Islet of Langerhans (tissue), 1 donor: Measurements from ENCODE around the gene RASSF8.
"Not testable (repeated sequence)": the region's sequence is repeated elsewhere in the genome, so short reads cannot be mapped to it uniquely, and the experiment has no call there.

Experiments used
- FAIRE-seq: peaks from one replicate; lab custom pipeline; 2011; peaks lifted over from hg19 to GRCh38; lab: Jason Lieb, UNC

The RASSF8 gene

DNA sequence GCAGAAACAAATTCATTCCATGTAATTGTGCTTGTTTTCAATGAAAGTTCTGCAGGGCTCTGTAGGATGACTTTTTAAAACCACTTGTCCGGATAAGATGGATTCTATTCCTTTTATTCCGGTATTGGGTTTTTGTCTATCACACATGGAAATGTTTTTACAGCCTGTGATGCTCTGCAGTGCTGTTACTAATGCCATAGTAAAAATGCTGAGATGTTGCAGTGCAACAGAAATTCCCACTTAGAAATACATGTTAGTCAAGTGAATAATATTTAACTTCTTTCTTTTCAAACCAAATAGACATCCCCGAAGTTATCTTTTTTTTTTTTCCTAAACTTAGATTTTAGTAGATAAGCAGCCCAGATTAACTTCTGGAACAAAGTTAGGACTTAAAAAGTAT is 71.9 kb downstream of the RASSF8 start:
- FAIRE-seq = peak; percentile 56

DNA sequence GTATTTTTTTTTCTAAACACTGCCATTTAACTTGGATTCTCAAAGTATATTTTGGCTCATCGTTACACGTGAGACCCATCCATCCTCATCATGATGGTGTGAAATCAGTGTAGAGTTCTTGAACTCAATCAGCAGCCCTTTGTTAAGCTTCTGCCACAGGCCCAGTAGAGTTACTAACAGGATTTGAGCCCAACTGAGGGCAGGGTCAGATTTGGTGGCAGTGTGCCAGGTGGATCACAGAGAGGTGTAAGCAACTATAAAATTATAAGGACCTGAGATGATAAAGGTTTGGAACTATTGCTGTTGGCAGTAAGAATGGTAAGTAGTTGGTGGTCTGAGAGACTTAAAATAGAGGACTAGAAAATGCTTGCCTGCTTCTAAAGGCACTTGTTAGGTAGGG is 72.8 kb downstream of the RASSF8 start:
- no peak for FAIRE-seq

DNA sequence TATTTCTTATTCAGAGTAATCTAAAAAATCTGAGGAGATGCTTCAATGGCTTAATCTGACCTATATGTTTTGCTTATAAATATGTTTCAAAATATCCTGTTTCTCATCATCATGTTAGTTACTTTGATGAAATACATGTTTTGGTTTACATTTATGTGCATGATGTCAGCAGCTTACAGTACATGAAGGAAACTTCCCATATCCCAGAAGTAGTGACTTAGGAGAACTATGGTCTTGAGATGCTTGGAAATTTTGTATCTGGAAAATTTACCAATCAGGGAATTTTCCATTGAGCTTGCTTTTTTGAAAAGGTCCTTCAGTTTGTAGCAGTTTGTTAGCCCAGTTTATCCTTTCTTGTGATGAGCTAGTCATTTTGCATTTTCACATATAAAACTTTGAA is 73.3 kb downstream of the RASSF8 start:
- FAIRE-seq = no peak

DNA sequence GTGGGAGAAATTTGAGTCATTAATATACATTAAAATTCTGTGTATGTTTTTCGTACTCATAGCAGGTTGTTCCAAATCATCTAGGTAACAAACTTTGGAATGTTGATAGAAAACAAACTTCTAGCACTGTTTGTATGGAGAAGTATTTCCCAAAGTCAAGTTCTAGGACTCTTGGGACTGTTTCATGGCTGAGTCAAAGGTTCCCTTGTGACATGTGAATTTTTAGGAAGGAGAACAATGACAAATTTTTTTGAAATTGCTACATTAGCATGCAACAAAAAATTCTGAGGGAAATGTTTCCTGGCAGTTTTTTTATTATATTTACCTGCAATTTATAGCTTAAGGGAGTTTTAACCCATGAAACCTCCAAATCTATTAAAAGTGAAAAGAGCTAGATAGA is 73.8 kb downstream of the RASSF8 start:
- FAIRE-seq = peak; percentile 43

DNA sequence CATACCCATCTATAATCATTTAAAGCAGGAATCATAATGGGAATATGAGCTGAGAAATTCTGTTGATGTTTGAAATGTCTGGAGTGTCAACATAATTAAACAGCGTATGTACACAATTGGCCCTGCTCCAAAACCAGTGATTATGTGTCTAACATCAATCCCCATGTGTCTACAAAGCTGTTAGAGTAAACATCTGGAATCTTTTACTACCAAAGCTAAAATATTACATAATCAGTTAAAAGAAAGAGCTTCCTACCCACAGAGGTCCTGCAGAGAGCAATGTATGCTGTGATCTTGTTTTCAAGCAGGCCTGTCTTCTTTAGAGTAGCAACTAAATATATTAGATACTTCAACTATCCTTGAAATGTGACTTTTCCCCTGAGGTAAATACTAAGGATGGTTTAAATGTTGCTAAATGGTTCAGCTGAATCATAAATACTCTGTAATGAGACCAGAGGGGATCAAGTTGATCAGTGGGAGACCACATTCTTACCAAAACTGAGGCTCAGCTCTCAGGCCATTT is 74.3 kb downstream of the RASSF8 start:
- FAIRE-seq = no peak

DNA sequence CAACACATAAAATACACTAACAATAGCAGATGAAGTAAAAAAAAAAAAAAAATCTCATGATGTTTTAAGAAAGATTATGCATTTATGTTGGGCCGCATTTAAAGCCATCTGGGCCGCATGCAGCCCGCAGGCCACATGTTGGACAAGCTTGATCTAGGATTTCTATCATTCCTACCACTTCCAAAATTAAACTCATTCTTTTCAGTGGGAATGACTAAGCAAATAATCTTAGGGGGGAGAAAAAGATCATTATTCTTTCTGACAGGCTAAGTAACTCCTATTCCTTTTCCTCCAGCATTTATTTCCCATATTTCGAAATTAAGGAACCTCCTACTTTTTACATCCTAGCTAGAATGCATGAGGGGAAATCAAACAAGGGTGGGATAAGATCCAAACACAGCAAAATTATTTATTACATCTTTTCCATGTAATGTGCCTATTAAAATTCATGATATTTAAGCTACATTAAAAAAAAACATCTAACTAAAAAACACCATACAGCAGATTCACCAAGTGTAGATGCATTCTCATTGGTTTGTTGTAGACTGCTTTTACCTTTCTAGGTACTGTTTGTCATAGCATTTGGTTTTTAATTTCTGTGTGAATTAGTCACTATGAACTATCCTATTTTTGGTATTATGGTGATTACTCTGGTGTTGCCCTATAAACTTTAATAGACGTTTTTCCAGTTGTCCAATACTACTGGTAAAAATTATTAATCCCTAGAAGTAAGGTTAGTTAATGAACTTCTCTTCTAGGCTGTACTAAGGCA is 76.1 kb downstream of the RASSF8 start:
- peak; percentile 53 for FAIRE-seq

DNA sequence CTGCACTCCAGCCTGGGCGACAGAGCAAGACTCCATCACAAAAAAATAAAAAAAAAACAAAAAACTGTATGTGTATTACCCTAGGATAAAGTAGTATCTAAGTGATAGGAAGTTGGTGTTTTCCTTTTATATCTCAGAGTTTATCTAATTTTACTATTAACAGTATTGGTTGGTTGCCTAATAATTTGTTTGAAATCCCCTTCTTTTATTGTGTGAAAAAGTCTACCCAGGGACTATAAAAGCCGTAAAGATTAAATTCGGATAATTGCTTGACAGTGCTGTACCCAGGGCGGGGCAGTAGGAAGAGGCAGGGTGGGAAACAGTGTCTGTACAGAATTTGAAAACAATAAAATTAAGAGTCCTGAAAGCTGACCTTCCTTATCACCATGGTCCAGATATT is 78.4 kb downstream of the RASSF8 start:
- FAIRE-seq = no peak

DNA sequence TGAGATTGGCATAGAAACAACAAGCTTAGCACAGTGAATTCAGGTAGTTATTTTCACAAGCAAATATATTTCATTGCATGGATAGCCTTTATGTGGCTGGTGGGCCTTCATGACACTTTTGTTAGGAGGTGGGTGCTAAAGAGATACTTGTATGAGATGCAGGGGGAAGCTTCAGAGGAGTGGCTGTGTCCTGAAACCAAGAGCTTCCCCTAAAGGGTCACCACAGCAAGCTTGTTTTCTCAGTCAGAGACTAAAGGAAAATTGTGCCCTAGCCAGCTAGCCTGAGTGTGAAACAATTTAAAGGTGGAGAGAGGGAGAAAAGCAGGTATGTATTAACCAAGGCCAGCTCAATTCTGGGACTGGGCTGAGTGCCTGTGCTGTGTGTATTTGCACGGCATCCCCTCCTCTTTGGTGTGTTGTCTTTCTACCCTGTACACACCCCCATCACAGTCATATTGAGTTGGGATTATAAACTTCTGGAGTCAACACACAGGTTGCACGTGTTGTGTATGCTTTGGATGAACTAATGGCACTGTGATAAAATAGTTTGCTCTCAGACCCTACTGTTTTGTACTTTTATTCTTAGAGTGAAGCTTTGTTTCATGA is 79.2 kb downstream of the RASSF8 start:
- no peak for FAIRE-seq

DNA sequence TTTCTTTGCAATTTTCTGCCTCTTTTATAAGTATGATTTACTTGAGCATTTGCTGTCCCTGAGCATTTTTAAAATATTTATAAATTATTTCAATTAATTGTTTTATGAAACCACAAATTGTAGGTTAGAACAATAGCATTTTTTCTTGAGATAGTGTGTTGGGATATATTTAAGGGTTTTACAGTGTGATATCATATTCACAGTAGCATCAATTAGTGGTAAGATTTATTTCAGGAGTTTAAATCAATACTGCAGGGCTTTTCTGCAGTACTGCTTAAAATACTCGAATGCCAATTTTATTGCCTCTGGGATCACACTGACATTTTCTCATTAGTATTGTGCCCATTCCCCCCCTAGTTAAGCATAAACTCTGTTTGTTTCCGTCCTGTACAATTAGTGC is 84.2 kb downstream of the RASSF8 start:
- no peak for FAIRE-seq

DNA sequence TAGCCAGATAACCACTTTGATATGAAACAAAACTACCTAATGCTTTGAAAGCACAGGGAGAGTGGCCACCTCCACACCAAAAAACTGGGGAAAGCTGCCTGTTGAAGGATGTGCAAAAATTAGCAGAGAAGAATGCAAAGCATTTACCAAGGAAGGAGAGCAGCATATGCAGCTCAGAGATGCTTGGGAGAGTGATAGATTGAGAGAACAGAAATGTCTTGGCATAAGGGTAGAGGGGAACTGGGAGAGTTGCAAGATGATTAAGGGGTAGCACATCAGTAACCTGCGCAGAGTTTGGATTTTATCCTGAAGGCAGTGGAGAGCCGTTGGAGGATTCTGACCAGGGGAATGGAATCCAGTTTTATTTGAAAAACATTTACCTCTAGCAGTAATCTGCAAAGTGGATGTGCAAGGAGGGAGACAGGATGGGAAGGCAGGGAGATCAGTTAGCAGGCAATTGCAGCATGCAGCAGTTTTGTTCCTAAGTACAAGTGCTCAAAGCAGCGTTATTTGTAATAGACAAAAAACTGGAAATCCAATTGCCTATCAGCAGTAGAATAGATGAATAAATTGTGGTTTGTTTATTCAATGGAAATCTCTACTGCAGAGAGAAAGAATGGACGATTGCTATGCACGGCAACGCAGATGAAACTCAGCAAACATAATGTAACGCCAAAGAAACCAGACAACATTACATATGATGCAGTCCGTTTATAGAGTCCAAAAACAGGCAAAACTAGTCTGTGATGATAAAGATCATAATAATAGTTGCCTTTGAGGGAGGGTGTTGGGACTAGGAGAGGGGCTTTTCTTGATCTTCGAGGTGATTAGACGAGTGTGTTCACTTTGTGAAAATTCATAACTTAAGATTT is 84.9 kb downstream of the RASSF8 start:
- no peak for FAIRE-seq

DNA sequence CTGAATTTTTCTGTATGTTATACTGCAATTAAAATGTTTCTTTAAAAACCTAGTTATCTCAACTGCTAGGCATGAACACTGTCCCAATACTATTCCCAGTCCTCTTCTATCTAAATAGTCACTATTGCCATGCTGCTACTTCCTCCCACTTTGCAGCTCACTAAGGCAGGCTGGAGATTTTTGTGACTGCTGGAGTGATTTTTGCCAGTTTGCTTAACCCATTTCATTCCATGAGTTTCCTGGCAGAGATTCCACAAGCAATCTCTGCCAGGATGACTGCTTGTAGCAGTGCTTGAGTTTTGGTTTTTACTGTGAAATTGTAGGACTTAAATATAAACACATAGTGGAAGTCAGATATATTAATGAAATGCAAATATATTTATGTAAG is 85.5 kb downstream of the RASSF8 start:
- FAIRE-seq = peak; percentile 5

DNA sequence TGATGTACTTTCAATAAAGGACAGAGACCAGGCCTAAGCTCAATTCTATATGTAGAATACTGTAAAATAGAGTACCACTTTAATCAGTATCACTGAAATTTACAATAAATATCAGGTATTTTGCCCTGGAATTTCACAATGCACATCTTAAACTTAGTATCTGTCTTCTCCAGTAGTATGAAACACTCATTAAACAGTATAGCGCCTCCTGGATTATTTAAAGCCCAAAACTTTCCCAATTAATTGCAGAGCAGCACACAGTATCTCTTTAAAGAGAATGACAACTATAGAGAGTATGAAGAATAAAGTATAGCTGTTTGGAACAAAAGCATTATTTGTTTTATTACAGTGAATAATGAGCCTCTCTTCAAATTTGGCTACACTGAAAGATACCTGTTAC is 86.1 kb downstream of the RASSF8 start:
- FAIRE-seq = no peak

DNA sequence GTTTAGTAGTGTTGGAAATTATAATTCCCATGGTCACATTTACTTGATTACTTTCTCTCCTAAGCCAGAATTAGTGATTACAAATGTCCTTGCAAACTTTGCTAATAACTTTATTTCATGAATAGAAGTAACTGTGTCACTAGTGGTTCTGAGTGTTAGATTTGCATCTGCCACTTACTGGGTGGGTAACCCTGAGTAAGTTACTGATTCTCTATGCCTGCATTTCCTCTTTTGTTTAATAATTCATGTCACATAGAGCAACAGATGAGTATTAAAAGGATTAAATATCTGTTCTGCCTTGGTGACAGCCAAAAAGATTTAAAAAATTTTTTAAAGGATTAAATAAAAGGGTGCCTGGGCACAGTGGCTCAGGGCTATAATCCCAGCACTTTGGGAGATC is 87.7 kb downstream of the RASSF8 start:
- no peak for FAIRE-seq

DNA sequence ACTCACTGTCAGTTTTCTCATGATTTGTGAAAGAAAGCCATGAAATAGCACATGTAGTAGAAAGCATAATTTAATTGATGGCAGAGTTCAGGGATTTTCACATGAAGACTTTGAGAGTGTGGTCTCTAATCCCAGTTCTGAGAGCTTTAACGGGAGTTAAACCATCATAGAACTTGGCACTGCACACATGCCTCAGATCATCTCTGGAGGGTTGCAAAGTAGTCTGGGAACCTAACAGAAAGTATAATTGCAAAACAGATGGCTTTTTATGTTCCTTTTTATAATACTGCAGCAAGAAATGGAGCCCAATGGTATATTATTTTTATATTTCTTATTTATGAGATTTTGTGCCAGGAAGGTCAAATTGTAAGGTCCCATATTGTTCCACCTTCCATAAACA is 88.4 kb downstream of the RASSF8 start:
- FAIRE-seq = no peak

DNA sequence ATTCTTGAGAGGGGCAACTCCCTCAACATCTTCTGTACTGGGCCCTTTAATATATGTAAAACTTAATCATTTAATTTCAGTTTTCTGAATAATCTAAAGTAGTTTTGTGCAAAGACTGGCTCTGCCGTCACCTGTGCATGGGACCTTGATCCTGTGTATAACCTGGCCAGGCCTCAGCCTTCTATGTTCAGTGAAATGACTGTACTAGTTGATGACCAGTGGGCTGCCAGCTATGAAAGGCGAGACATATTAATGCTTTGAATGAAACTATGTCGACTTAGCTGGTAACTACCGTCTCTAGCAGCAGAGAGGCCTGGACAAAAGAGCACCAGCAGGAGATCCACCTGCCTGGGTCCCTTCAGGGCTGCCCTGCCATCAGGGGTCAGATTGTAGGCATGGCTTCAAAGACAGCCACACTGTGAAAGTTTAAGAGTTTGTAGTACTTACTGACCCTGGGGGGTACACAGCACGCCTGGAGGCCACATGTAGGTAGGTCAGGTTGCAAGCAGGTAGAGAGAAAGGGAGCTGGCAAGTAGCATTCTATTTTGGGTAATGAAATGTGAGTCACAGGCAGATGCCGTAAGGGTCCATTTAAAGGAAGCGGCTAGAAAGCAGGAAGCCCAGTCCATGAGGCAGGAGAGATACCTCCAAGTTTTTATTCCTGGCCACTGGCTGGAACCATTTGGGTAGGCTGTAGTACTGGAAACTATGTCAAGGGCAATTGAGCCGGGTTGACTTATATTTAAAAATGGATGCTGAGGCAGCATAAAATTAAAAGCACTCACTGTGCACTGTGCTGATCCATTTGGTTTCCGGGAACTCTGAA is 89.1 kb downstream of the RASSF8 start:
- FAIRE-seq = no peak

DNA sequence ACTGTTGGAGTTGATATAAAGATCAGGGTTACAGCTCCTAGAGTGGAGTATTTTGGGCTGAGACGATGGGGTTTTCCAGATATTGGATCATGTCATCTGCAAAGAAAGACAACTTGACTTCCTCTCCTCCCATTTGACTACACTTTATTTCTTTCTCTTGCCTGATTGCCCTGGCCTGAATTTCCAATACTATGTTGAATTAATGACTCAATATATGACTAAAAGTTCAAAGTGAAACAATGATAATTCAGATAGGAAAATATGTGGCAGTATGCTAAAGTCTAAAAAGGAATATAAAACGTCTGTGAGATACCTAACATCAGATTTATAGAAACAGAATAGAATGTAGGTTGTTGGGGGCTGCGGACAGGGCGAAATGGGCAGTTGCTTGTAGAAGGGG is 94.2 kb downstream of the RASSF8 start:
- no peak for FAIRE-seq

DNA sequence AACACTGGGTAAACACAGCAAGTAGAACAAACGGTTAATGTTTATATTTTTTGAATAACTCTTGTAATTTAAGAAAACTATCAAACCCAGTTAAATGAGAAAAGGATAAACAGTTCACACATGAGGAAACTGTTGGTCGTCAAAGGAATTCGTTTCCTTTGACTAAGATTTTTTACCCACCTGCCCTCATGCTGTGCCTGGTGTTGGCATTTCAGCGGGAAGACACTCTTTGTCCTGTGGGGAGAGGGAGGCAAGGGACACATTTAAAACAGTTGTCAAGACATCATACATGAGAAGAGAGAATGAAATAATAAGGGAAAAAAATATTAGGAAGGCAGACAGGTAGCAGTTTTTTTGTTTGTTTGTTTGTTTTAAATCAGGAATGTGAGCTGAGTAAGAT is 95.9 kb downstream of the RASSF8 start:
- no peak for FAIRE-seq

DNA sequence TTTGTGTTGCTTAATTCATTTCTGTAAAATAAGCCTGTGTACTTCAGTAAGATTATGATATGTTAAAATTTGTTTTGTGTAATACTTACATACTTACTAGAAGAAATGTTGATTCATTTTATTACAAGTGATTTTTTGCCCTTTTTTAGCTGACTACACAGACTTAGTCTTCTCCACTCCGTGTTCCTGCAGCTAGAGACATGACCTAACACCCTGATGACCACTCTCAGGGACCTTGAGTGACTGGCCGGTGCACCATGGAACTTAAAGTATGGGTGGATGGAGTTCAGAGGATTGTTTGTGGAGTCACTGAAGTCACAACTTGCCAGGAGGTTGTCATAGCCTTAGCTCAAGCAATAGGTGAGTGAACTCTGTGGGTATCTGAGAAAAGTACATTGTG is 96.6 kb downstream of the RASSF8 start:
- no peak for FAIRE-seq

DNA sequence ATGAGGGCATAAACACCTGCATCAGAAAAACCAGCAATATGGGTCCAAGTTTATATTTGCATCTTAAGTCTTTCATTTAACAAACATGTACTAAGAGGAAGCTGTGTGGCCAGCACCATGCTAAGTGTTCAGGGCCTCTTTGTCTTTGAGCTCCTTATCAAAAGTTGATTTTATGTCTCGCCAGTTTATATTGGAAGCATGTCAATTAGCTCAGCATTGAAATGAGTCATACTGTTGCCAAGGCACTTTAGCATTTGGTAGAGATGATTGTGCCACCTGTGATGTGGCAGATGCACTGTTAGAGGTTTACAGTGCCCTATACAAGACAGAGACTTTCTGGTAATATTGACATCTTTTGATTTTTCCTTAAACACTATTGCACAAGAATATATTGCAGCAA is 97.9 kb downstream of the RASSF8 start:
- peak; percentile 93 for FAIRE-seq

DNA sequence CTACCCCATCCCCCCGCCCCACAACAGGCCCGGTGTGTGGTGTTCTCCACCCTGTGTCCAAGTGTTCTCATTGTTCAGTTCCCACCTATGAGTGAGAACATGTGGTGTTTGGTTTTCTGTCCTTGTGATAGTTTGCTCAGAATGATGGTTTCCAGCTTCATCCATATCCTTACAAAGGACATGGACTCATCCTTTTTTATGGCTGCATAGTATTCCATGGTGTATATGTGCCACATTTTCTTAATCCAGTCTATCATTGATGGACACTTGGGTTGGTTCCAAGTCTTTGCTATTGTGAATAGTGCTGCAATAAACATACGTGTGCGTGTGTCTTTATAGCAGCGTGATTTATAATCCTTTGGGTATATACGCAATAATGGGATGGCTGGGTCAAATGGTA is 98.8 kb downstream of the RASSF8 start:
- not testable (repeated sequence) for FAIRE-seq

DNA sequence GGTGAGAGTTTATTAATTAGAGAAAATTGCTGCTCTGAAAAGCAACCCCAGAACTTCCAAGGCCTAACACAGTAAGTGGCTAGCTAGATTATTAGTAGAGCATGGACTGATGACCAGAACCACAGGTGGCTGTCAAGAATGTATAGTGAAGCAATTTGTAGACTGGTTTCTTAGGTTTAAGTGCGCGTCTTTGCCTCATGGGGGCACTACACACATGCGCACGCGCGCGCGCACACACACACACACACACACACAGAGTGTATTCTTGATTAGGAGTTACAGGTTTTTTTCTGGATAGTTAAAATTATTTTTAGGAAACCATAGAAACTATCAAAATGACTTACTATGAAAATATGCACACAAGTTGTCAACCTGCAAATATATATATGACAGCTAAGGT is 99.8 kb downstream of the RASSF8 start:
- FAIRE-seq = no peak

DNA sequence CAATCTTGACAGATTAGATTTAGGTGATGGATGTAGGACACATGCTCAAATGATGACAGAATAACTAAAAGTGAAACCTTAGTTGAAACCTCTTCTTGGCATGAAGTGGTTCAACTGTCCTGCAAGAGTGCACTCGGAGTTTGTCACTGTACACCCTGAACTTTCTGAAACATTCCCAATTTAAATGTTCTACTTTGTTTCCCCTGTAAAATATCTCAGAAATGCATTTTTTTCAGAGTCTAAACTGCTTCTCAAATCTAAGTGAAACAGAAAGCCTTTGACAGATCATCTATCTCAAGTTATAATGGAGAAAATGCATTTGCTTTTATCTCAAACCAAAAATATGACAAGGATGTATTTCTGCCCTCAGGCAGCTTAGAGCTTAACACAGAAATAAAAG is 100.3 kb downstream of the RASSF8 start:
- FAIRE-seq = no peak
